GM21786 (cell line): ENCODE measurements around the gene GSTO1.

ENCODE experiments used
- ATAC-seq: cut with Tn5 transposase; IDR thresholded peaks from one replicate; pipeline ENCODE4 v1.9.1; 2021; ENCODE audit not compliant: unreplicated experiment

The GSTO1 gene

DNA sequence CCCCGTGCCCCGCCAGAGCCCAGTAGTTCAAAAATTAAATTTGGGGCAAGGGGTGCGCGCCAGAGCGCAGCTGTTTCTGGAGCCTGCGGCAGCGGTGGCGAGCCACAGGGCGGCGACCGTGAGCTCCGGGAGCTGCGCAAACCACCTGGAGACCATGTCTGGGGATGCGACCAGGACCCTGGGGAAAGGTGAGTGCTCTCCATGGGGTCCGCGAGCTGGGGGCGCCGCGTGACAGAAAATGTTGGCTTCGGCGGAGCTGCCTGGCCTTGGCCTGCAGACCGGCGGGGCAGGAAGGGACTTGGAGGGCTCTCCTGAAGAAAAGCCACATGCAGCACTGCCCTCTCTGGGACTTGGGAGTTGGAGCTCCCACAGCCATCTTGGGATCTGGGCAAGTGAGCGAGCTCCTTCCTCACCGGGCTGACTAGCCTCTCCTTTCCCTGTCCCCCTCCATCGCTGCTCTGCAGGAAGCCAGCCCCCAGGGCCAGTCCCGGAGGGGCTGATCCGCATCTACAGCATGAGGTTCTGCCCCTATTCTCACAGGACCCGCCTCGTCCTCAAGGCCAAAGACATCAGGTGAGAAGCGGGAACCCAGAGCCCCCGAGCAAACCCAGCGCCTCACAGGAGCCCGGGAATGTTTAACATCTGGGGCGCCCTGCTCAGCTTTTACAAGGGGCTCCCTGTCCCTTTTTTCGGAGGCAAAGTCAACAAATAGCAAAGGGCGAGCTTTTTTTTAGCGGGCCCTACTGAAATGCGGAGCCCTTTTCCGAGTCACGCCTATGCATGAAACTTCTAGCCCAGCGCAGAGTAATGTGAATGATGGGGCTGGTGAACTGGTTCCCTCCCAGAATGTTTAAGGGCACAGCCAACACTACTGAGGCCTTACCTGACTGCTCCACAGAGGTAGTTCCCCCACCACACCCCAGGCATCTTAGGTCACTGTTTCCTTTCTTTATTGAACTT lies 20.4 kb downstream of the GSTO1 start:
- no peak for ATAC-seq

DNA sequence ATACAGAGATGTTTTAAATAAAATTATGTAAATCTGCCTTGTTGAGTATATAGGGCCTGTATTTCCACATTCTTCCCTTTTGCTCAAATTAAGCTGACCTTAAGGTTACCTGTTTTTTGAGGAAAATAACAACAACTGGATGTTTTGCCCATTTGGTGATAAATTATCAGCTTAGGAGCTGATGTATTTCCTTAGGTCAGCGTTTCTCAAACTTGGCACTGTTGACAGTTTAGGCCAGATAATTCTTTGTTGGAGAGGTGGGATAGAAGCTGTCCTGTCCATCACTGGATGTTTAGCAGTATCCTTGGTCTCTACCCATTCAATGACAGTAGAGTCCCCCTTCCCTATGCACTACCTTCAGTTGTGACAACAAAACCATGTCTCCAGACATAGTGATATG lies 21.5 kb downstream of the GSTO1 start:
- no peak for ATAC-seq

DNA sequence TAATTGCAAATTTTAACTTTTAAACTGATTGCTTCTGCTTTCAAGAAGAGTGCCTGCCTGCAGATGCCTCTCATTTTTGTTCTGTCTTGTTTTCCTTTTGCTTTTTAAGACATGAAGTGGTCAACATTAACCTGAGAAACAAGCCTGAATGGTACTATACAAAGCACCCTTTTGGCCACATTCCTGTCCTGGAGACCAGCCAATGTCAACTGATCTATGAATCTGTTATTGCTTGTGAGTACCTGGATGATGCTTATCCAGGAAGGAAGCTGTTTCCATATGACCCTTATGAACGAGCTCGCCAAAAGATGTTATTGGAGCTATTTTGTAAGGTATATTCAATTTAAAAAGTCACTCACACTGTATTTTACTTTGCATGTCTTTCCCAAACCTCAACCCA lies 23.1 kb downstream of the GSTO1 start:
- no peak for ATAC-seq

DNA sequence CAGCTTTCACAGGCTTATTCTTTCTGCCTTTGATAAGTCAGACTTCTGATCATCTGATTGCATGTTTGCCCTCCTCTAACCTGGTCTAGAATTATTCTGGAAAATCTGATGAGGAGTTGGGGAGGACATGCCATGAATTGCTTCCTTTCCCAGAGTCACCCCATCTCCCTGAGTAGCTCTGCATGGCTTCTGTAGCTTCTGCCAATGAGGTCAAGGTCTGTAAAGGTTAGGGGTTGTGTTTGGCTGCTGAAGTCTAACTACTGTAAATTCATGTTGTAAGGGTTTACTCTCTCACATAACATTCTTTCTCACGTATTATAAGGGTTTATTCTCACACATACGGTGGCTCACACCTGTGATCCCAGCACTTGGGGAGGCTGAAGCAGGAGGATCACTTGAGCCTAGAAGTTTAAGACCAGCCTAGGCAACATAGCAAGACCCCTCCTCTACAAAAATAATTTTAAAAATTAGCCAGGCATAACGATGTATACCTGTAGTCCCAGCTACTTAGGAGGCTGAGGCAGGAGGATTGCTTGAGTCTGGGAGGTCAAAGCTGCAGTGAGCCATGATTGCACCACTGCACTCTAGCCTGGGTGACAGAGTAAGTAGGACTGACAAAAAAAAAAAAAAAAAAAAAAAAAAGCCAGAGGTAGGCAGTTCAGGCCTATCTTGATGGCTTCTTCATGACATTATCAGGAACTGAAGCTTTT lies 25.0 kb downstream of the GSTO1 start:
- ATAC-seq, result no peak

DNA sequence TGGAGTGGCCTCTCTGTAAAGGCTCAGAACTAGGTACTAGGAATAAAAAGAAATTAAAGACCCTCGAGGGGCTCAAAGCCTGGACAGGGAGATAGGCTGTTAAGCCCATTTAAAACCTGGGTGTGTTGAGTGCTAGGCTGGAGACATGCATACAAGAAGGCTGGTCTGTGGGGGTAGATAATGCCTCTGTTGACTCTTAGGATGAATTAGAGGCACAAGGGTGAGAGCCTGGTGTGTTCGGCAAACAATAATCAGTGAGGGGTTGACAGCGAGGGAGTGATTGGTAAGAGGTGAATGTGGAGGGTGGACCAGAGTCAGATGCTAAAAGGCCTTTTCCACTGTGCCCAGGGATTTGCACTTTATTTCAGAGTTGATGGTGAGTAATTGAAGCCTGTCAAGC lies 27.0 kb downstream of the GSTO1 start:
- ATAC-seq, result no peak

DNA sequence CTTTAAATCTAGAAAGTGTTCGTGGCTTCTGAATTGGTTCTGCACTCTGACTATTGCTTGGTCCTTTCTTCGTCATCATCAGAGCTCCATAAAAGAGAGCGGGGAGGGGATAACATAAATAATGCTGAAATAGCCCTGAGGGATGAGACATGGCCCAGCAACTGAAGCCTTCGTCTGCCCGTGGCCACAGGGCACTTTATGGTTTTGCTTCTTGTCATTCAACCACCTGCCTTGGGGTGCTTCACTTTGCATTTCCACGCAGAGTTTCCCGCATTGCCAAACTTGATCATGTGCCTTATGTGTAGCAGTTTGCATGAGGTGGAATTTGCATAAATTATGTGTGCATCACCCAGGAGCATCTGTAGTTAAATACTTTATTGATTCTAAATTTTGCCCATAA lies 30.2 kb downstream of the GSTO1 start:
- no peak for ATAC-seq

DNA sequence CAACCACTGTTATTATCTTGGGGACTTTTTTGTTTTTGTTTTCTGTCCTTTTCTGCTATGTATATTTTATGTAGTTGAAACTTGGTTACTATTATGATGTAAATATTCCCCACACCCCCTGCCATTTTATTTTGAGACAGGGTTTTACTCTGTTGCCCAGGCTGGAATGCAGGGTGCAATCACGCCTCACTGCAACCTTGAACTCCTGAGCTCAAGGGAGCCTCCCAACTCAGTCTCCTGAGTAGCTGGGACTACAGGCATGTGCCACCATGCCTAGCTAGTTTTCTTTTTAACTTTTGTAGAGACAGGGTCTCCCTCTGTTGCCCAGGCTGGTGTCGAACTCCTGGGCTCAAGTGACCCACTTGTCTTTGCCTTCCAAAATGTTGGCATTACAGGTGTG lies 32.2 kb downstream of the GSTO1 start:
- no peak for ATAC-seq

DNA sequence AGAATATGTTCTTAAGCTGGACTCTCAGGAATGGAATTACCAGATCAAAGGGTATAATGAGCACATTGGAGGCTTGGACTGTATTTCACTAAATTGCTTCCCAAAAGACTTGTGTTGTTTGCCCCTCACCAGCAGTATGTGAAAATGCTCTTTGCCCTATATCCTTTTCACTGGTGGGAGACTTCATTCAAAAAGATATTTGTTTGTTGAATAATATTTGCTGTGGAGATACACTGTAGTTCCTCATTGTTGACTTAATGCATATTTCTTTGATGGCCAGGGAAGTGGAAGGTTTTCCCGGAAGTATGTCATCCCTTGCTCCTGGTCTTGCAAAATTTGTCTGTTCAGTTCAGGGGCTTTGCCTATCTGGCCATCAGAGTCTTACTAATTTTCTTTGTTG lies 33.7 kb downstream of the GSTO1 start:
- no peak for ATAC-seq

DNA sequence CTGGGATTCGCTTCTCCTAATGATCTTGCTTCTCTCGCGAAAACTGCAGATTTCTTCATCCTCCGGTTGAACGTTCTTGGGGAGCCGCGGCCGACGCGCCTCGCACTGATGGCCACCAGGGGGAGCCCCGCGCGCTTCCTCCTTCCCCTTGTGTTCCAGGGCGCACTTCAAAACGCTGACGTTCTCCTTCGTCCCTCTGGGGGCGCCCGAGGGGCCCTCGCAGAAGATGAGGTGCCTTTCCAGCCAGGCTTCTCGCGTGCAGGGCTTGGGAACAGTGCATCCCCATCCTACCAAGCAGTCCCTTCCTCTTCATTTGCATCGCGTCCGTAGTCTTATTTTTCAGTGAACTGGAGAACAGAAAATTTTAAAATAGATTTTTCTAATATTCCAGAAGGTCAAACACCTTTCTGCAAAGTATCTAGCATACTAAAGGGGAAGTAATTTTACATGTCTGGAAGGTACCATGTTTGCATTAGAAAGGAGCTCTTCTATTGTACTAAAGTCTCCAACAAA lies 36.8 kb downstream of the GSTO1 start:
- ATAC-seq, result peak; percentile 98

DNA sequence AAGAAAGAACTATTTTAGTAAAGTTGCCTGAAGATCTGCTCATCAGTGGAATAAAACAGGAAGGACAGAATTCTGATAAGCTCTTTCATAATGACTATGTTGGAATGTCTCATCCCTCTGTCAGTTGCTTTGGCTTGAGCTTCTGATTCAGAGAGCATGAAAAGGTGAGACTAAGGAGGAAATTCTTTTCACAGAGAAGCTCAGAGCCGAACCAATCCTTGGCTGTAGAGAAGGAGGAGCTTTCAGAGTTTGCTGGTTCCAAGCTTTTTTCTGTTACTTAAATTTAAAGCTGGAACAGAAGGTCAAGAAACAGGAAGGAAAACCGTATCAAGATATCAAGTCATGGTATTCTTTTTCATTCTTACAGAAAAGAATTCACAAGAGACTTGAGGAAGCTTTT lies 38.3 kb downstream of the GSTO1 start:
- ATAC-seq, result no peak

DNA sequence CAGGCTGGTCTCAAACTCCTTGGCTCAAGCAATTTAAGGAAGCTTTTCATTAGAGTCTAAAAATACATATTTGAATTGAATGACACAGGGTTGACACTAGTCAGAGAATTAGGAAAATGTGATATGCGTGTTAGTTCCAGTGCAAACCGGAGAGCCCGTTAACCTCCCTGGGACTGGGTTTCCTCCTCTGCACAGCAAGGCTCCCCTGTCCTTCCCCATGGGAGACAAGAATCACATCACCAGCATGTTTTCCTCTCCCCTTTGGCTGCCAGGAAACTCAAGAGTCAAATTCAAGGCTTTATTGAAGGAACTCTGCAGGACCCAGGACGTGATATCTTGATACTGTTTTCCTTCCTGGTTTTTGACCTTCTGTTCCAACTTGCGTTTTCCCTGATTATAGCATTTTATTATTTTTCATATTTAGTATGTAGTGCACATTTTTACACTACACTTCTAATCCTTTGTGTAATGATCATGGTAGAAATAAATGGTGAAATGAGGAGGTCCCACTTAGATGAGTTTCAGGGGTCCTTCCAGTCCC lies 39.2 kb downstream of the GSTO1 start:
- no peak for ATAC-seq

DNA sequence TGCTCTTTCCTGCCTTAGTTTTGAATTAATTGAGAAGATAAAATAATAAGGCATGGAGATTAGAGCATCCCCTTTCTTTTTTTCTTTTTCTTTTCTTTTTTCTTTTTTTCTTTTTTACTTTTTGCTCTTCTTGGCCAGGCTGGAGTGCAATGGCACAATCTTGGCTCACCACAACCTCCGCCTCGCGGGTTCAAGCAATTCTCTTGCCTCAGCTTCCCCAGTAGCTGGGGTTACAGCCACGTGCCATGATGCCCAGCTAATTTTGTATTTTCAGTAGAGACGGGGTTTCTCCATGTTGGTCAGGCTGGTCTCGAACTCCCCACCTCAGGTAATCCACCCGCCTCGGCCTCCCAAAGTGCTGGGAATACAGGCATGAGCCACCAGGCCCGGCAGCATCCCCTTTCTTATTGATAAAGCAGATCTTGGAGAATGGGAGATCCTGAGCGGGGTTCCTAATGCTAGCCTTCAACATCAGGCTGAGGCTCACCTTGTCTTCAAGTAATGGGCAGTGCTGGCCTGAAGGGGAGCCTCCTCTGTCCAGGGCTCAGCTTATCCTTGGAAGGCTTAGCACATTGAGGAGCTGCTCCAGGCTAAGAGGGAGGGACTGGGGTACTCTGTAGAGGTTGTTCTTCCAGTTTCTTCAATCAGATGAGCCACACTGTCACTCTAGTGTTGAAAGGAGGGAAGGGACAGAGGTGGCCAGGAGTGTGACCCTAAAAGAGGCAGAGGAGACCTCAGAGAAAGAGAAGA lies 42.2 kb downstream of the GSTO1 start:
- no peak for ATAC-seq

DNA sequence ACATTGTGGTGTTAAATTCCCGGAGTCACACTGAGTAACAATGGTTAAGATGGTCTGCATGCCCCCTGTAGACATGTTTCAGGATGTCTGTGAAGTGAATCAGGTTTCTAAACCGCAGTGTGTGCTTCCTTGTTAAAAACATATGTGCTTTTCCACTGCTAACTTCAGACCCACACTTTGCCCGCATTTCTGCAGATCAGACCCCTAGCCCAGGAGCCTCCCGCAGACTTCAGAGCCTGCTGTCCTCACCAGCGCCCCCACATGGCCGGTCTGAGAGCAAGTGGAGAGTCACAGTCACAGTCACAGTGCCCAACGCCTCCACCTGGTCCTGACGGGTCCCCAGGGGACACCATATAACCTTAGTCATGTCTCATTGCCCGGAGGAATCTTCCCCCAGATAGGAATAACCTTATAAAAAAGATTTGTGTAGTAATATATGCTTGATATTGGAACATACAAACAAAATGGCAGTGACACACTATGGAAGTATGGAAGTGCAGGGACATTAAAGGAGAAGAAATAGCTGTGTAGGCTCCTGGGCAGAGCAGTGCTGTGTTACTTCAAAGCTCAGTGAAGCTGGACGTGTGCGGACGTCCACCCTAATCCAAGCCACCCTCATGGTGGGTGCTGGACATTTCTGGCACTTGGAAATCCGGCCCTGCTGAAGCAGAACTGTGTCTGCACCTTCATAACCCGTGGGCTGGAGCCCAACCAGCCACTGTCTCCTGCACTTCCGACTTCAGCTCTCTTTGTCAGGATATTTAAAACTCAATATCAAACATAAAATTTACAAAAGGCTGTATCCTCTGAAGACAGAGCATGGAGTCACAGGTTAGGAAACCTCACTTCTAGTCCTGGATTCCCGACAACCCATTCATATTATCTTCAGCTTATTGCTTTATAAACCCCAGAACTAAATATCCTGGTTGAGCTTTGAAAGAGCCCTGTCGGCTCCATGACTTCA lies 43.3 kb downstream of the GSTO1 start:
- no peak for ATAC-seq

DNA sequence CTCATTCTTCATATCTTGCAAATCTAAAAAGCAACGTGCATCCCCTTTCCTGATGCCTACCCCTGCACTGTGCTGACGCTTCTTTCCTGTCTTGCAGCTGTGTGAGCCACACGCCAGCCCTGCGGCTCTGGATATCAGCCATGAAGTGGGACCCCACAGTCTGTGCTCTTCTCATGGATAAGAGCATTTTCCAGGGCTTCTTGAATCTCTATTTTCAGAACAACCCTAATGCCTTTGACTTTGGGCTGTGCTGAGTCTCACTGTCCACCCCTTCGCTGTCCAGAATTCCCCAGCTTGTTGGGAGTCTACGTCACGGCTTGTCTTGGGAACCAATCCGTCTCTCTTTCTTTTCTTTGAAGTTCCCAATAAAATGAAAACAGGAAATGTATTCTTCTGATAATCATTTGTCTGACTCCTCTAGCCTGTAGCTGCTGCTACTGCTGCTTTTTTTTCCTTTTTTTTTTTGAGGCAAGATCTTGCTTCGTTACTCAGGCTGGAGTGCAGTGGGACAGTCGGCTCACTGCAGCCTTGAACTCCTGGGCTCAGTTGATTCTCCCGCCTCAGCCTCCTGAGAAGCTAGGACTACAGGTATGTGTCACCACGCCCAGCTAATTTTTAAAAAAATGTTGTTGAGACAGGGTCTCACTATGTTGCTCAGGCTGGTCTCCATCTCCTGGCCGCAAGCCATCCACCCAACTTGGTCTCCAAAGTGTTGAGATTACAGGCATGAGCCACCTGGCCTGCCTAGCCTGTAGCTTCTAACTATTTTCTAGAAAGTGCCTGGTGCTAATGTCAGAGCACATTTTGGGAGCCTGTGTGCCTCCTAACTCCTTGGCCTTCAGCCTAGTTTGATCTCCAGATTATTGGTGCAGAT lies 44.6 kb downstream of the GSTO1 start:
- ATAC-seq, result no peak

DNA sequence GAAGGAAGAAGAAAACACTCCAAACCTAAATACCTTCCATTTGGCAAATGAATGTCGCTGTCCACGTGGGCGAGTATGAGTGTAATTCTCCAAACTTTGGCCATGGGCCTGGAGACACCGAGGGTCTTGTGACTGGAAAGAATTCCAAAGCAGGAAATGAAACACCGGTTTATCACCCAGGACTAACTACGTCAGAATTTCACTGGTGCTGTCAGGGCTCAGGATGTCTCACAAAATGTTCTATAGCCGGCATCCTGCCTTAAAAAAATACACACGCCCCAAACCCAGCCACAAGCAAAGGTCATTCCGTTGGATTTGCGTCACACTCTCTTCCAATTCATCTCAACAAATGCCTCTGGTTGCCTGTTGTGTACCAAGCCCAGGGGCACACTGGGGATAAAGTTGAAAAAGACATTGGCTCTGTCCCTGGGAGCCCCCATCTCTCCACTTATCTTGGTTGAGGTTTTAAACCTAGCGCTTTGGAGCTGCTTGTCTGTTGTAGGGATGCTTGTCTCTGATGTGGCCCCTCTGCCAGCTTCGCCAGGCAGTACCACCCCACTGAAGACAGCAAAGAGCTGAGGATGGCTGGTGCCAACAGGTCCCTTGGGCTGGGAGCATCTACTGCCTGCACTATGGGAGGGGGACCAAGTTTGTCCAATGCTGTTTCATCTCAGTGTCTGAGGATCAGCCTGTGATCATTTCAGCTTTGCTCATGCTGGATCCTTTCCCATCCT lies 45.5 kb downstream of the GSTO1 start:
- no peak for ATAC-seq

DNA sequence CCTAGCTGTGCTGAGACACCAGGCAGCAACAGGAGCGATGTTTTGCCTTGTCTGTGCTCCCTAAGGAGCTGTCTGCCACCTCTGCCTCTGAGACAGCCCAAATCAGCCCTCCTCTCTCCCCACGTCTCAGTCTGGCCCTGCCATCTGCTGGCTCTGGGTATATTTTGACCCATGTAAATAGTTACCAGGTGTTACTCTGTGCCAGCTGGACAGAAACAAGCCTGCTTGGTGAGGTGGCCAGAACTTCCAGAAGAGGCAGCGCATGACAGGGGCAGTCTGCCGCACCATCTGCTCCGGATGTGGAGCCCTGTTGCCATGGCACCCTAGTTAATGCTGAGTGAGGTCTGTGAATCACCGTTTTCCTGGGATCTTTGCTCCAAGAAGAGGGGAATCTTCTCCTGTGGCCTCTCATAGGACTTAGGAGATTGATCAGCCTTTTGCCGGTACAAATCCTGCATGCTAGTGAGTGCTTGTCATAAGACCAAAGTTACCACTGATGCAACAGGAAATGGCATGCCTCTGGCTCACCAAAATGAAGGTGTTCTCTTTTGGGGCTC lies 46.1 kb downstream of the GSTO1 start:
- no peak for ATAC-seq

DNA sequence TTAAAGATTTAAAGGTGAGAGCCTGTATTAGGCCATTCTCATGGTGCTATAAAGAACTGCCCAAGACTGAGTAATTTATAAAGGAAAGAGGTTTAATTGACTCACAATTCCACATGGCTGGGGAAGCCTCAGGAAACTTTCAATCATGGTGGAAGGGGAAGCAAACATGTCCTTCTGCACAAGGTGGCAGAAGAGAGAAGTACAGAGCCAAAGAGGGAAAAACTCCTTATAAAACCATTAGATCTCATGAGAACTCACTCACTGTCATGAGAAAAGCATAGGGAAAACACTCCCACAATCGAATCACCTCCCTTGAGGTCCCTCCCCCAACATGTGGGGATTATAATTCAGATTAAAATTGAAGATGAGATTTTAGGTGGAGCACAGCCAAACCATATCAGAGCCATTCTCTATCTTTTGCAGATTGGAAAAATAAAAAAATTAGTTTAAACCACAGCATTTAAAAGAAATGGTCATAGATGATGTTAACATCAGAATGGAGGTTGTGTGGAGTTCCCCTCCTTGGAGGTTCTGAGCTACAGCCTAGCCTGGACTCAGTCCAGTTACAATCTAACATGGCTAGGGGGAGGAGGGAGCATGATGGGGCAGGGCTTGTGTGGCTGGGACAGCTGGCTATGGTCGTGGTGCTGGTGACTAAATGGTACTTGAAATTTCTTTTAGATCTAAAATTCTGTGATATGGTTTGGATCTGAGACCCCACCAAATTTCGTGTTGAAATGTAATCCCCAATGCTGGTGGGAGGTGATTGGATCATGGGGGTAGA lies 47.4 kb downstream of the GSTO1 start:
- no peak for ATAC-seq
